ENCODE data around the gene RANBP10. TPM values are rescaled to one million over a fixed set of nuclear protein-coding genes. Genes with fewer than 3 reads are reported as not detected.

Gene RANBP10
- total RNA-seq, 1 experiment from 2014 or later = 15.6 TPM

DNA sequence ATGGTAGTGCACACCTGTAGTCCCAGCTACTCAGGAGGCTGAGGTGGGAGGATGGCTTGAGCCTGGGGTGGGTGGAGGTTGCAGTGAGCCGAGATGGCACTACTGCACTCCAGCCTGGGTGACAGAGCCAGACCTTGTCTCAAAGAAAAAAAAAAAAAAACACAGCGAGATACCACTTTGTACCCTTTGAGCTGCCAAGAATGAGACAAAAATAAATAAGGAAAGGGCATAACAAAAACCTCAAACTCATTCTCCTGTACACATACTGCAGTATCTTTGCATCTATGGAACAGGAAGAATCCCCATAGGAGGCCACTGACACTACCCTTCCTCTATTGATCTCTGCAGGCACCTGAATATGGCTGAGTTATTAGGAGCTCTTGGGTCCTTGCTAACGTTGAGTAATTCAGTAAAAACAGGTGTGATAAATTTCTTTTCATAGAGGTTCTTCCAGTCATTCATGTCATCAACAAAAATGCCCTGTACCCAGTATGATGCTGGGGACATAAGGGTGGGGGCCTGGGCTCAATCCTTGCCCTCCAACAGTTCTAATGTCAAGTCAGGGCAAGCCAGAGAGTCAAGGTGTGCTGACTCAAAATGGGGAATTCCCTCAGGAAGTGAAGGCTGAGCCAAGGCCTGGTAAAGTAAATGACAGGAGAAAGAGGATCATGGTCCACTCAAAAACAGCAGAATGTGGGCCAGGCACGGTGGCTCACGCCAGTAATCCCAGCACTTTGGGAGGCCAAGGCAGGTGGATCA, 26.9 kb downstream of the RANBP10 start:
- no peak overlapping the region for H3K4me3 Mint-ChIP-seq
- no peak overlapping the region for H2BK120ac ChIP-seq (ENCODE audit: low read depth, low read length, poor library complexity, severe bottlenecking)
- no peak overlapping the region for H3T11ph ChIP-seq (ENCODE audit: low read length)
- H3K14ac ChIP-seq (ENCODE audit: insufficient read depth, low read length) = no peak overlapping the region
- no peak for DNase-seq
- H4K5ac ChIP-seq (ENCODE audit: insufficient read length, low read depth, low read length) = no peak overlapping the region
- H3K9me3 ChIP-seq (ENCODE audit: control insufficient read depth, low read depth, low read length) = no peaks in the 10 kb centered on the region
- TF ChIP-seq, protein P1, sequence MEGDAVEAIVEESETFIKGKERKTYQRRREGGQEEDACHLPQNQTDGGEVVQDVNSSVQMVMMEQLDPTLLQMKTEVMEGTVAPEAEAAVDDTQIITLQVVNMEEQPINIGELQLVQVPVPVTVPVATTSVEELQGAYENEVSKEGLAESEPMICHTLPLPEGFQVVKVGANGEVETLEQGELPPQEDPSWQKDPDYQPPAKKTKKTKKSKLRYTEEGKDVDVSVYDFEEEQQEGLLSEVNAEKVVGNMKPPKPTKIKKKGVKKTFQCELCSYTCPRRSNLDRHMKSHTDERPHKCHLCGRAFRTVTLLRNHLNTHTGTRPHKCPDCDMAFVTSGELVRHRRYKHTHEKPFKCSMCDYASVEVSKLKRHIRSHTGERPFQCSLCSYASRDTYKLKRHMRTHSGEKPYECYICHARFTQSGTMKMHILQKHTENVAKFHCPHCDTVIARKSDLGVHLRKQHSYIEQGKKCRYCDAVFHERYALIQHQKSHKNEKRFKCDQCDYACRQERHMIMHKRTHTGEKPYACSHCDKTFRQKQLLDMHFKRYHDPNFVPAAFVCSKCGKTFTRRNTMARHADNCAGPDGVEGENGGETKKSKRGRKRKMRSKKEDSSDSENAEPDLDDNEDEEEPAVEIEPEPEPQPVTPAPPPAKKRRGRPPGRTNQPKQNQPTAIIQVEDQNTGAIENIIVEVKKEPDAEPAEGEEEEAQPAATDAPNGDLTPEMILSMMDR (conservative IDR thresholded peaks at IDR 0.05) = no peak
- no peak overlapping the region for H4K8ac ChIP-seq (replicated peaks; ENCODE audit: insufficient read length, low read depth, low read length)
- no peak overlapping the region for H3K9ac ChIP-seq (ENCODE audit: extremely low read depth, insufficient read length, low read length)
- H2AK5ac ChIP-seq (ENCODE audit: insufficient read length, low read length) = no peak overlapping the region
- no peak overlapping the region for H3K18ac ChIP-seq (ENCODE audit: insufficient read length, low read depth, low read length)
- no peak overlapping the region for H2BK20ac ChIP-seq (ENCODE audit: low read depth, low read length, poor library complexity, severe bottlenecking)
- H3K9me3 Mint-ChIP-seq = peaks cover 3 to 5% of the 10 kb centered on the region in 2 experiments; a peak in 3 of 5 replicates
- H3K4ac ChIP-seq (ENCODE audit: low read depth, low read length) = no peak overlapping the region
- peaks cover 2 to 10% (median 6%) of the 10 kb centered on the region in 3 experiments; a peak in 6 of 7 replicates for H3K36me3 Mint-ChIP-seq (ENCODE audit: insufficient read depth in 1 of 3, low read depth in 3 of 3)
- no peak overlapping the region for H3K27ac ChIP-seq (ENCODE audit: insufficient read length, low read depth, low read length)
- H2AFZ ChIP-seq (ENCODE audit: low read length) = no peak overlapping the region
- 0 out of 2 replicates have a peak, but pooled peaks cover 3% of the 10 kb centered on the region for H3K79me2 ChIP-seq (ENCODE audit: insufficient read depth, low read length)
- H3K27me3 ChIP-seq (ENCODE audit: insufficient read depth, low read length) = no peaks in the 10 kb centered on the region
- H4K20me1 ChIP-seq (ENCODE audit: control insufficient read depth, insufficient read depth, insufficient read length) = no peaks in the 10 kb centered on the region
- no peak overlapping the region for H4K91ac ChIP-seq (ENCODE audit: insufficient read length, low read depth, low read length)
- no peak overlapping the region for H2BK15ac ChIP-seq (ENCODE audit: low read depth, low read length)
- H3K56ac ChIP-seq (ENCODE audit: insufficient read length, low read depth, low read length) = no peak overlapping the region
- no peaks in the 10 kb centered on the region for H3K79me1 ChIP-seq (ENCODE audit: insufficient read depth, low read depth, low read length, poor library complexity, severe bottlenecking)
- peak overlapping the region; percentile 62 to 79 (median 78); a peak in 2 of 7 replicates for H3K27ac Mint-ChIP-seq
- no peaks in the 10 kb centered on the region for H3K23me2 ChIP-seq (ENCODE audit: insufficient read length, low read depth, low read length, poor library complexity, severe bottlenecking)
- no peak overlapping the region for H2BK5ac ChIP-seq (ENCODE audit: insufficient read length, low read length)
- peaks cover 0 to 3% of the 10 kb centered on the region in 2 experiments; a peak in 1 of 4 replicates for H3K4me1 Mint-ChIP-seq
- WGBS (ENCODE audit: extremely low coverage, insufficient read length, low lambda C conversion rate) = no CpG with 5 or more reads among the region's 5 CpGs
- H3K4me1 ChIP-seq (ENCODE audit: insufficient read depth, low read length) = no peaks in the 10 kb centered on the region
- no peak overlapping the region for H3K23ac ChIP-seq (ENCODE audit: insufficient read length, low read depth, low read length)
- H2BK12ac ChIP-seq (ENCODE audit: insufficient read length, low read depth, low read length) = no peak overlapping the region
- no peak overlapping the region for H3K4me2 ChIP-seq (ENCODE audit: insufficient read depth, insufficient read length, low read length)
- H3K27me3 Mint-ChIP-seq (ENCODE audit: low read depth) = no peaks in the 10 kb centered on the region; the same call in 1 of the 2 replicates
